ENCODE data around the gene SFXN3.

DNA sequence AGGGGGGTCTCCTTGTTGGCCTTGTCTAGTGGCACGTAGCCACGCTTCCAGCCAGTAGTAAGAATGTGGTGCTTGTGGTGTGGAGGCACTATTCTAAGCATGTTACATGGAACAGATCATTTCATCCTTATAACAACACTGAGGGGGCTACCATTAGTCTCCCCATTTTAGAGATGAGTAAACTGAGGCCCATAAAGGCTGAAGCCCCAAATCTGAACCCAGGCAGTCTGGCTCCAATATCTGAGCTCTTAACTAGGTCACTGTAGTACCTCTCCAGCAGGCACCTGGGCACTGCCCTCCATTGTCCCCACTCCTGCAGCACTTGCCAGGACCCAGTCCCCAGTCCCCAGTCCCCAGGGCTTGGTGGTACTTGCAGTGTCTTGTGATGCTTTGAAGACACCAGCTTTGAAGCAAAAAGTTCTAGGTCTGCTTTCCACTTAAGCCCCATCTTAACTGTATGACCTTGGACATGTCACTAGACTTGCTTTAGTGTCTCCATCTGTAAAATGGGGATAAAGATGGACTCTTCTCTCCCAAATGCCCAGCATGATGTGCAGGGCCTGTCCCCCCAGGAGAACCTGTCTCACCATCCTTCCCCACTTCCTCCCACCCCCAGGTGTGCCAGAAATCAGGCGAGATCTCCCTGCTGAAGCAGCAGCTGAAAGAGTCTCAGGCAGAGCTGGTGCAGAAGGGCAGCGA is 25.0 kb upstream of the SFXN3 start:
- TF ChIP-seq, protein P1, sequence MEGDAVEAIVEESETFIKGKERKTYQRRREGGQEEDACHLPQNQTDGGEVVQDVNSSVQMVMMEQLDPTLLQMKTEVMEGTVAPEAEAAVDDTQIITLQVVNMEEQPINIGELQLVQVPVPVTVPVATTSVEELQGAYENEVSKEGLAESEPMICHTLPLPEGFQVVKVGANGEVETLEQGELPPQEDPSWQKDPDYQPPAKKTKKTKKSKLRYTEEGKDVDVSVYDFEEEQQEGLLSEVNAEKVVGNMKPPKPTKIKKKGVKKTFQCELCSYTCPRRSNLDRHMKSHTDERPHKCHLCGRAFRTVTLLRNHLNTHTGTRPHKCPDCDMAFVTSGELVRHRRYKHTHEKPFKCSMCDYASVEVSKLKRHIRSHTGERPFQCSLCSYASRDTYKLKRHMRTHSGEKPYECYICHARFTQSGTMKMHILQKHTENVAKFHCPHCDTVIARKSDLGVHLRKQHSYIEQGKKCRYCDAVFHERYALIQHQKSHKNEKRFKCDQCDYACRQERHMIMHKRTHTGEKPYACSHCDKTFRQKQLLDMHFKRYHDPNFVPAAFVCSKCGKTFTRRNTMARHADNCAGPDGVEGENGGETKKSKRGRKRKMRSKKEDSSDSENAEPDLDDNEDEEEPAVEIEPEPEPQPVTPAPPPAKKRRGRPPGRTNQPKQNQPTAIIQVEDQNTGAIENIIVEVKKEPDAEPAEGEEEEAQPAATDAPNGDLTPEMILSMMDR (IDR thresholded peaks at IDR 0.05) = no peak
- TF ChIP-seq POLR2A (IDR thresholded peaks at IDR 0.05) = no peak

Measured in lower leg skin (tissue), 3 donors.